HEK293 (cell line): ENCODE measurements around the gene RBMS1.

Source experiments
- CTCF ChIA-PET: fragments of 350-600 bp; formaldehyde crosslinking; extraction: SDS; loops from one replicate; lab custom pipeline; 2021; ENCODE audit warnings: antibody characterized with exemption; lab: Yijun Ruan, JAX
- POLR2A ChIA-PET: fragments of 300-600 bp; formaldehyde crosslinking; extraction: SDS; loops from one replicate; lab custom pipeline; 2020; ENCODE audit warnings: antibody characterized with exemption, inconsistent platforms; lab: Yijun Ruan, JAX
- H3K27ac ChIP-seq: fragments of 200-500 bp; sonication (Bioruptor generic); 2 replicates; pipeline ENCODE4 v1.5.1; 2014; ENCODE audit warnings: low read depth, low read length, control low read depth, inconsistent platforms; ENCODE audit errors: extremely low read depth
- H3K36me3 ChIP-seq, 2 experiments: fragments of 200-500 bp in 1 of 2; sonication (Bioruptor generic) in 1 of 2; 1 replicate in 1 of 2; 2 replicates in 1 of 2; pipeline ENCODE4 v1.5.1; 2014 to 2017; ENCODE audit warnings: inconsistent platforms in 2 of 2, low read length in 2 of 2; ENCODE audit not compliant: control insufficient read depth in 2 of 2, insufficient read depth in 1 of 2
- H3K4me1 ChIP-seq: fragments of 200-500 bp; sonication (Bioruptor generic); 2 replicates; pipeline ENCODE4 v1.5.1; 2014; ENCODE audit warnings: mild to moderate bottlenecking, low read length, inconsistent platforms; ENCODE audit not compliant: control insufficient read depth, insufficient read depth
- H3K4me3 ChIP-seq: 2 replicates; pipeline ENCODE4 v1.5.1; 2011; ENCODE audit warnings: low read depth, mild to moderate bottlenecking, control low read depth, low read length, moderate library complexity
- H3K9me3 ChIP-seq: fragments of 200-500 bp; sonication (Bioruptor generic); 2 replicates; pipeline ENCODE4 v1.5.1; 2014; ENCODE audit warnings: low read depth, low read length, inconsistent platforms; ENCODE audit not compliant: control insufficient read depth, insufficient read depth
- KLF10 ChIP-seq: fragments of 450-650 bp; IDR thresholded peaks from 2 replicates; pipeline ENCODE4 v1.5.1; 2018; ENCODE audit warnings: missing biosample characterization, mild to moderate bottlenecking, missing genetic modification characterization
- PATZ1 ChIP-seq: fragments of 450-650 bp; formaldehyde crosslinking; IDR thresholded peaks from 2 replicates; pipeline ENCODE4 v1.5.1; 2016; ENCODE audit warnings: missing biosample characterization, missing genetic modification characterization
- PRDM4 ChIP-seq: fragments of 450-650 bp; formaldehyde crosslinking; IDR thresholded peaks from 2 replicates; pipeline ENCODE4 v1.5.1; 2017; ENCODE audit warnings: missing biosample characterization, missing genetic modification characterization
- REPIN1 ChIP-seq: fragments of 450-650 bp; formaldehyde crosslinking; IDR thresholded peaks from 2 replicates; pipeline ENCODE4 v1.5.1; 2017; ENCODE audit warnings: missing biosample characterization, missing genetic modification characterization, low read depth
- SP7 ChIP-seq: fragments of 450-650 bp; formaldehyde crosslinking; IDR thresholded peaks from 2 replicates; pipeline ENCODE4 v1.5.1; 2016; ENCODE audit warnings: missing biosample characterization, missing genetic modification characterization
- TCF7L2 ChIP-seq: IDR thresholded peaks from 2 replicates; pipeline ENCODE4 v1.6.1; 2011; ENCODE audit warnings: low read depth, mild to moderate bottlenecking, inconsistent platforms, low read length, moderate library complexity, borderline replicate concordance
- TSHZ1 ChIP-seq: fragments of 450-650 bp; formaldehyde crosslinking; IDR thresholded peaks from 2 replicates; pipeline ENCODE4 v1.5.1; 2016; ENCODE audit warnings: missing biosample characterization, missing genetic modification characterization, borderline replicate concordance
- YY2 ChIP-seq: fragments of 450-650 bp; formaldehyde crosslinking; IDR thresholded peaks from 2 replicates; pipeline ENCODE4 v1.5.1; 2016; ENCODE audit warnings: missing biosample characterization, missing genetic modification characterization
- ZBTB20 ChIP-seq: fragments of 450-650 bp; formaldehyde crosslinking; IDR thresholded peaks from 2 replicates; pipeline ENCODE4 v1.5.1; 2016; ENCODE audit warnings: missing biosample characterization, missing genetic modification characterization
- ZBTB7A ChIP-seq: fragments of 450-650 bp; formaldehyde crosslinking; IDR thresholded peaks from 2 replicates; pipeline ENCODE4 v1.5.1; 2016; ENCODE audit warnings: low read depth, missing biosample characterization, missing genetic modification characterization
- ZNF10 ChIP-seq: fragments of 450-650 bp; formaldehyde crosslinking; IDR thresholded peaks from 2 replicates; pipeline ENCODE4 v1.5.1; 2017; ENCODE audit warnings: missing biosample characterization, missing genetic modification characterization
- ZNF280C ChIP-seq: fragments of 450-650 bp; formaldehyde crosslinking; IDR thresholded peaks from 2 replicates; pipeline ENCODE4 v1.5.1; 2016; ENCODE audit warnings: missing biosample characterization, missing genetic modification characterization
- ZNF335 ChIP-seq: fragments of 450-650 bp; formaldehyde crosslinking; conservative IDR thresholded peaks from 2 replicates; pipeline ENCODE4 v1.5.1; 2016; ENCODE audit warnings: missing biosample characterization, missing genetic modification characterization
- ZNF530 ChIP-seq: fragments of 450-650 bp; formaldehyde crosslinking; IDR thresholded peaks from 2 replicates; pipeline ENCODE4 v1.5.1; 2016; ENCODE audit warnings: low read depth, missing biosample characterization, missing genetic modification characterization
- ZNF558 ChIP-seq: fragments of 450-650 bp; formaldehyde crosslinking; IDR thresholded peaks from 2 replicates; pipeline ENCODE4 v1.5.1; 2016; ENCODE audit warnings: missing biosample characterization, missing genetic modification characterization
- ZNF600 ChIP-seq: fragments of 450-650 bp; formaldehyde crosslinking; IDR thresholded peaks from 2 replicates; pipeline ENCODE4 v1.5.1; 2016; ENCODE audit warnings: missing biosample characterization, missing genetic modification characterization
- ZNF660 ChIP-seq: fragments of 450-650 bp; IDR thresholded peaks from 2 replicates; pipeline ENCODE4 v1.5.1; 2018; ENCODE audit warnings: missing biosample characterization, mild to moderate bottlenecking, missing genetic modification characterization
- ZNF677 ChIP-seq: fragments of 450-650 bp; IDR thresholded peaks from 2 replicates; pipeline ENCODE4 v1.5.0; 2018; ENCODE audit warnings: missing biosample characterization, mild to moderate bottlenecking, missing genetic modification characterization, moderate library complexity
- ZSCAN4 ChIP-seq: fragments of 450-650 bp; formaldehyde crosslinking; IDR thresholded peaks from 2 replicates; pipeline ENCODE4 v1.5.1; 2017; ENCODE audit warnings: missing biosample characterization, missing genetic modification characterization

Gene RBMS1

GRCh38 chr2:160494201-160494644, 616 bp upstream of the RBMS1 start (continued):
- TF ChIP-seq ZNF335 (tag by site-specific recombination) (peak; percentile 48), ZNF530 (tag by site-specific recombination) (no peak), PRDM4 (tag by site-specific recombination) (no peak), ZNF600 (tag by site-specific recombination) (peak; percentile 12; the same call in 1 of the 2 replicates), SP7 (tag by site-specific recombination) (0 out of 2 replicates have a peak, but pooled peaks have one; percentile 11), KLF10 (tag by site-specific recombination) (no peak), ZNF10 (tag by site-specific recombination) (no peak), ZBTB20 (tag by site-specific recombination) (no peak), ZSCAN4 (peak; percentile 87), REPIN1 (tag by site-specific recombination) (no peak), YY2 (no peak), TSHZ1 (tag by site-specific recombination) (no peak), ZNF280C (tag by site-specific recombination) (no peak), ZNF677 (no peak), ZBTB7A (no peak), ZNF660 (tag by site-specific recombination) (no peak), ZNF558 (tag by site-specific recombination) (no peak)

GRCh38 chr2:160492401-160493226, 993 bp downstream of the RBMS1 start:
- Histone ChIP-seq H3K27ac (peak overlapping the region; percentile 98), H3K4me3 (peak overlapping the region; percentile 95), H3K9me3 (no peaks in the 10 kb centered on the region), H3K36me3 (no peaks in the 10 kb centered on the region), H3K4me1 (peaks cover 6% of the 10 kb centered on the region)
- CTCF ChIA-PET, result interaction anchor here (0.7 kb wide), 1 partner anchor 204 kb away, joined by 3 read pairs; no protein-coding TSS in a partner anchor
- POLR2A ChIA-PET, result interaction anchor here (0.6 kb wide), 1 partner anchor 170 kb away, joined by 3 read pairs; no protein-coding TSS in a partner anchor
- peak; percentile 60; the same call in 1 of the 2 replicates for TF ChIP-seq SP7 (tag by site-specific recombination)
- peak; percentile 79 for TF ChIP-seq PATZ1 (tag by site-specific recombination)
- peak; percentile 42; the same call in 1 of the 2 replicates for TF ChIP-seq TCF7L2
